SK-N-SH (cell line): Measurements from ENCODE around the gene HOXA10.

Source experiments
- CTCF ChIP-seq: fragments of 200-600 bp; sonication (generic); IDR thresholded peaks from 2 replicates; pipeline ENCODE4 v1.6.1; 2017; ENCODE audit warnings: antibody characterized with exemption, mild to moderate bottlenecking, moderate library complexity
- MXI1 ChIP-seq: IDR thresholded peaks from 2 replicates; pipeline ENCODE4 v1.6.1; 2012; ENCODE audit warnings: mild to moderate bottlenecking, low read depth, low read length, improper control_type of control experiment

- TF ChIP-seq MXI1 = no peak
- no peak for TF ChIP-seq CTCF
Measured at GRCh38 chr7:27165089-27165995, 8.8 kb downstream of the HOXA10 start, which contains the start of gene HOXA9.
